Epithelial cell of esophagus (primary cell): Measurements from ENCODE around the gene CRYBG1.

Source experiments
- DNase-seq: peaks from one replicate; pipeline ENCODE4 v3.0.0; 2010; ENCODE audit warnings: low read depth
- H3K4me3 ChIP-seq: 2 replicates; pipeline ENCODE4 v1.5.1; 2011; ENCODE audit warnings: mild to moderate bottlenecking, low read length, control low read depth
- CTCF ChIP-seq: IDR thresholded peaks from 2 replicates; pipeline ENCODE4 v1.5.1; 2011; ENCODE audit warnings: low read depth, mild to moderate bottlenecking, low read length, control low read depth, inconsistent platforms; ENCODE audit not compliant: insufficient read depth; ENCODE audit errors: missing control alignments

The CRYBG1 gene

DNA sequence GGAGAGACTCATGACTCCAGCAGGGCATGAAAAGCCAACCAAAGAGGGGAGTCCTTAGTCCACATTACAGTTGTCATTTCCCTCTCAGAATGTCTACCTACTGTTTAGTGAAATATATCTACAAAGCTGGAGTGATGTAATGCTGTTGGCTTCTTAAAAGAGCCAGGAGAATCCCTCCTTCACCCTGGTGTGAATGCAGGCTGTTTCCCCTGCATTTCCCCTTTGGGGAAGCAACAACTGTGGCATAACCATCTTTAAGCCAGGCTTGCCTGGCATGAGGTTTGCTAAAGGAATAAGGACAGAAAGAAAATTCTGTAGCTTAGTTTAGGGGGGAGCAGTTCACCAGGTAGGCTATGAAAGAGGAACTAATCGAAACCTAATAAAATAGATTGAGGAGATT lies 129.5 kb downstream of the CRYBG1 start:
- TF ChIP-seq CTCF = no peak
- H3K4me3 ChIP-seq = no peak overlapping the region
- peak; percentile 28 for DNase-seq

DNA sequence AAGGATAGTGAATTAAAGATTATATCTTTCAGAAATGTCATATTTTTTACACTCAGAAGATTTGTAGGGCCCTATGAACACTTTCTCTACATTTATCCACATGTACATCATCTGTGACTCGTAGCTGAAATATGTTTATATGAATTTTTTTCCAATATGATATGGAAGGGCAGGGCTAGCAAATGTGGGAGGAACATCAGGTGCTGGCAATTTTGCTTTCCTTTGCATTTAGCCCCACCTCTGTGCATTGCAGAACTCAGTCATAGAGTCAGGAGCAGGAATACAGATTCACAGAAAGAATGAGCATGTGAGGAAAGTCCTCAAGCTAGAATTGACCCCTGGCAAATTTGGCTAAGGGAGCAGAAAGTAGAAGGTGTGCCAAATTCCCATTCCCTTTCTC lies 129.9 kb downstream of the CRYBG1 start:
- DNase-seq = peak; percentile 84
- H3K4me3 ChIP-seq = no peak overlapping the region

DNA sequence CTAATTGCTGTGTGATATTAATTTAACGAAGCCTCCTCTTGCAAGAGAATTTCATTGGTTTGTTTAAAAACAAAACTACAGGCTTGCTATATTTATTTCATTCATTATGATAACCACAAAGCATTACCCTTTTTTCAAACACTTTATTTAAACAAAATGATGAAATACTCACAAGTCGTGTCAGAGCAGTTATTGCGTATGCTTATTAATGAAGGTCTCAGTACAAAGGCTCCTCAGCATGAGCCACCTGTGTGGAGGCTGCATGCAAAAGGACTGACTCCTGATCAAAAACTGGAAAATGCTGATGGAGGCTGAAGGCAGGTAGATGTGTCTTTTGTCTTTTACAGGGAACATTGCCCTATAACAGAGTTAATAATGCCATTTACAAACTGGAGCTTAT lies 130.5 kb downstream of the CRYBG1 start:
- peak; percentile 73 for DNase-seq
- no peak for TF ChIP-seq CTCF
- H3K4me3 ChIP-seq = no peak overlapping the region

More for the DNA sequence above, 129.9 kb downstream of the CRYBG1 start:
- no peak for TF ChIP-seq CTCF

- peak; percentile 62 for DNase-seq
- no peak for TF ChIP-seq CTCF
- peak overlapping the region; percentile 68 for H3K4me3 ChIP-seq
These were observed 134.5 kb downstream of the CRYBG1 start for GRCh38 chr6:106495014-106495413.

GRCh38 chr6:106496823-106497222 lies 136.3 kb downstream of the CRYBG1 start:
- peak overlapping the region; percentile 68 for H3K4me3 ChIP-seq
- no peak for TF ChIP-seq CTCF
- DNase-seq = peak; percentile 99

DNA sequence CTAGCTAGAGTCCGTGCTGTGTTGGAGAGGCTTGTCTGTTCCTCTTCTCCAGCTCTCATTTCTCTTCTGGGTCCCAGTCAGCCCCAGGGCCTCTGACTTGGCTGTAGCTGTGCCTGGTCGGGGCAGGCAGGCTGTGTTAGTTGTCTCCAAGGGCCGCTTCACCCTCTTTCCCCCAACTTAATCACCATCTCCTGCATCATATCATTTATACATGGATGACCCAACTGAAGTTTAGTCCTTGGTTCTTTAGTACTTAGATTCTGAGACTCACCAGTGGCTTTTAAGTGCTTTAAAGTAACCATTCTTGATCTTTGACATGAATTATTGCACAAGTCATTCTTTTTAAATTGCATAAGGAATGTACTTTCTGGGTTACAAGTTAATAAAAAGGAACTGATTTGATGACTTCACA lies 141.4 kb downstream of the CRYBG1 start:
- no peak for TF ChIP-seq CTCF
- DNase-seq = peak; percentile 44
- H3K4me3 ChIP-seq = peak overlapping the region; percentile 1

GRCh38 chr6:106502559-106502958 lies 142.0 kb downstream of the CRYBG1 start:
- peak overlapping the region; percentile 1 for H3K4me3 ChIP-seq
- no peak for TF ChIP-seq CTCF
- DNase-seq = peak; percentile 89
